PC-9 (cell line): Measurements from ENCODE around the gene FAM72A.
"Not testable (repeated sequence)": the region's sequence is repeated elsewhere in the genome, so short reads cannot be mapped to it uniquely, and the experiment has no call there.

Experiments used
- CTCF ChIP-seq: fragments of 200-600 bp; sonication (generic); conservative IDR thresholded peaks from 2 replicates; pipeline ENCODE4 v1.6.1; 2017; ENCODE audit warnings: mixed run types, antibody characterized with exemption, mild to moderate bottlenecking, moderate library complexity
- EZH2 ChIP-seq: fragments of 200-600 bp; sonication (generic); IDR thresholded peaks from 2 replicates; pipeline ENCODE4 v1.8.0; 2017; ENCODE audit warnings: antibody characterized with exemption, low read depth

GRCh38 chr1:206179666-206180065 is 23.0 kb downstream of the FAM72A start:
- not testable (repeated sequence) for TF ChIP-seq EZH2, CTCF
